H1 (cell line): ENCODE results near the gene INPP5F. TPM values are rescaled to one million over a fixed set of nuclear protein-coding genes. Genes with fewer than 3 reads are reported as not detected.
A peak's percentile ranks its signal among the peaks of the same experiment; 100 is the strongest.

ENCODE experiments used
- CTCF ChIA-PET: fragments of 300-600 bp; sonication (Branson Sonifier 250); formaldehyde crosslinking; loops from one replicate; lab custom pipeline; 2021; ENCODE audit not compliant: partially characterized antibody; lab: Charles Lee
- POLR2A ChIA-PET: fragments of 300-600 bp; sonication (Branson Sonifier 250); formaldehyde crosslinking; loops from one replicate; lab custom pipeline; 2021; ENCODE audit warnings: inconsistent platforms; ENCODE audit not compliant: partially characterized antibody; lab: Charles Lee
- DNase-seq, 2 experiments: peaks; one replicate each; pipeline versions ENCODE4 v3.0.0 to v3.0.0-alpha.2; 2010 to 2022; ENCODE audit warnings: low spot score in 2 of 2, low read depth in 1 of 2, mixed read lengths in 1 of 2
- FAIRE-seq: peaks from 2 replicates; lab custom pipeline; 2011; peaks lifted over from hg19 to GRCh38; lab: Jason Lieb, UNC
- H2AFZ ChIP-seq: 2 replicates; pipeline ENCODE4 v1.8.1; 2012; ENCODE audit warnings: low read length, inconsistent platforms
- H2AK5ac ChIP-seq: 2 replicates; pipeline ENCODE4 v1.6.1; 2013; ENCODE audit warnings: low read depth, low read length
- H2BK120ac ChIP-seq: replicated peaks from 2 replicates; pipeline ENCODE3; 2013; ENCODE audit warnings: low read depth, low read length, inconsistent platforms
- H2BK12ac ChIP-seq: 2 replicates; pipeline ENCODE4 v1.6.1; 2013; ENCODE audit warnings: low read depth, low read length
- H2BK15ac ChIP-seq: 2 replicates; pipeline ENCODE4 v1.6.1; 2013; ENCODE audit warnings: low read length
- H2BK20ac ChIP-seq: 2 replicates; pipeline ENCODE4 v1.6.1; 2013; ENCODE audit warnings: low read length
- H2BK5ac ChIP-seq: 2 replicates; pipeline ENCODE4 v1.6.1; 2013; ENCODE audit warnings: low read depth, low read length
- H3K14ac ChIP-seq: 2 replicates; pipeline ENCODE4 v1.6.1; 2013; ENCODE audit warnings: inconsistent platforms; ENCODE audit not compliant: insufficient read length
- H3K18ac ChIP-seq: 2 replicates; pipeline ENCODE4 v1.6.1; 2013; ENCODE audit warnings: low read length; ENCODE audit errors: extremely low read depth
- H3K23ac ChIP-seq: 2 replicates; pipeline ENCODE4 v1.6.1; 2013; ENCODE audit warnings: inconsistent platforms; ENCODE audit not compliant: insufficient read length
- H3K23me2 ChIP-seq: 2 replicates; pipeline ENCODE4 v1.6.1; 2013; ENCODE audit warnings: low read depth, low read length
- H3K27ac ChIP-seq: 2 replicates; pipeline ENCODE4 v1.6.1; 2011; ENCODE audit warnings: low read depth, low read length, inconsistent platforms
- H3K27me3 ChIP-seq, 4 experiments: replicated peaks in 1 of 4; 1 replicate in 1 of 4; 2 replicates in 3 of 4; pipeline versions ENCODE4 v1.6.1 to v1.8.1; 2011 to 2013; ENCODE audit warnings: low read length in 3 of 4, mild to moderate bottlenecking in 3 of 4, inconsistent platforms in 2 of 4, mixed read lengths in 2 of 4, moderate library complexity in 1 of 4; ENCODE audit not compliant: control insufficient read depth in 3 of 4, insufficient read depth in 3 of 4; ENCODE audit errors: extremely low read depth in 1 of 4
- H3K36me3 ChIP-seq, 4 experiments: 2 replicates each; pipeline versions ENCODE4 v1.6.1 to v1.8.1; 2011 to 2013; ENCODE audit warnings: mild to moderate bottlenecking in 4 of 4, low read length in 3 of 4, moderate library complexity in 2 of 4, control low read depth in 1 of 4, inconsistent platforms in 1 of 4; ENCODE audit not compliant: insufficient read depth in 4 of 4, control insufficient read depth in 2 of 4
- H3K4ac ChIP-seq: replicated peaks from 2 replicates; pipeline ENCODE3; 2013; ENCODE audit warnings: low read length, low read depth, mixed read lengths, inconsistent platforms; ENCODE audit not compliant: insufficient read length
- H3K4me1 ChIP-seq, 4 experiments: replicated peaks in 1 of 4; 1 replicate in 1 of 4; 2 replicates in 3 of 4; pipeline versions ENCODE4 v1.6.1 to v1.8.1; 2011 to 2013; ENCODE audit warnings: low read length in 3 of 4, inconsistent platforms in 2 of 4, mixed read lengths in 1 of 4; ENCODE audit not compliant: insufficient read depth in 4 of 4, control insufficient read depth in 3 of 4
- H3K4me2 ChIP-seq, 2 experiments: 2 replicates each; pipeline versions ENCODE4 v1.6.1 to v1.8.1; 2011 to 2013; ENCODE audit warnings: low read depth in 2 of 2, low read length in 2 of 2, control low read depth in 1 of 2, inconsistent platforms in 1 of 2, mild to moderate bottlenecking in 1 of 2; ENCODE audit not compliant: insufficient read depth in 1 of 2
- H3K4me3 ChIP-seq, 4 experiments: fragments of 200-600, 300-600 bp in 1 of 4; sonication (generic), shearing (Covaris generic), sonication (Bioruptor Twin) in 1 of 4; 2 replicates each; pipeline versions ENCODE4 v1.5.1 to v1.8.1; 2011 to 2016; ENCODE audit warnings: low read length in 4 of 4, low read depth in 3 of 4, control low read depth in 2 of 4, inconsistent platforms in 2 of 4, mild to moderate bottlenecking in 2 of 4, mixed read lengths in 1 of 4, moderate library complexity in 1 of 4; ENCODE audit not compliant: insufficient read depth in 2 of 4; ENCODE audit errors: extremely low read depth in 1 of 4
- H3K56ac ChIP-seq: replicated peaks from 2 replicates; pipeline ENCODE3; 2013; ENCODE audit warnings: low read depth, mild to moderate bottlenecking, mixed read lengths, low read length, inconsistent platforms; ENCODE audit not compliant: insufficient read length
- H3K79me1 ChIP-seq: 2 replicates; pipeline ENCODE4 v1.6.1; 2013; ENCODE audit warnings: low read depth, low read length, control low read depth
- H3K79me2 ChIP-seq, 2 experiments: 2 replicates each; pipeline versions ENCODE4 v1.6.1 to v1.8.1; 2012 to 2013; ENCODE audit warnings: low read length in 2 of 2, mild to moderate bottlenecking in 2 of 2, inconsistent platforms in 1 of 2; ENCODE audit not compliant: insufficient read depth in 2 of 2, control insufficient read depth in 1 of 2
- H3K9ac ChIP-seq, 4 experiments: replicated peaks in 1 of 4; 1 replicate in 1 of 4; 2 replicates in 3 of 4; pipeline versions ENCODE4 v1.6.1 to v1.8.1; 2011 to 2013; ENCODE audit warnings: low read depth in 3 of 4, low read length in 3 of 4, control low read depth in 2 of 4, mild to moderate bottlenecking in 2 of 4, moderate library complexity in 2 of 4, inconsistent platforms in 1 of 4; ENCODE audit errors: extremely low read depth in 1 of 4
- H3K9me3 ChIP-seq, 2 experiments: 2 replicates each; pipeline versions ENCODE4 v1.6.1 to v1.8.1; 2012 to 2013; ENCODE audit warnings: mild to moderate bottlenecking in 2 of 2, moderate library complexity in 2 of 2, control low read depth in 1 of 2, inconsistent platforms in 1 of 2, low read depth in 1 of 2, low read length in 1 of 2, mixed read lengths in 1 of 2; ENCODE audit not compliant: insufficient read depth in 2 of 2
- H4K20me1 ChIP-seq, 2 experiments: replicated peaks in 1 of 2; 2 replicates each; pipeline versions ENCODE3 to v1.8.1; 2011 to 2013; ENCODE audit warnings: inconsistent platforms in 2 of 2, low read length in 2 of 2, mild to moderate bottlenecking in 1 of 2; ENCODE audit not compliant: insufficient read depth in 2 of 2, control insufficient read depth in 1 of 2
- H4K5ac ChIP-seq: 2 replicates; pipeline ENCODE4 v1.6.1; 2013; ENCODE audit warnings: low read length, low read depth, mixed read lengths, inconsistent platforms; ENCODE audit not compliant: insufficient read length
- H4K8ac ChIP-seq: 2 replicates; pipeline ENCODE4 v1.8.0; 2013; ENCODE audit warnings: mild to moderate bottlenecking, moderate library complexity, low read length, inconsistent platforms; ENCODE audit not compliant: insufficient read depth; ENCODE audit errors: extremely low read depth
- H4K91ac ChIP-seq: replicated peaks from 2 replicates; pipeline ENCODE3; 2013; ENCODE audit warnings: low read length, mixed read lengths, inconsistent platforms; ENCODE audit not compliant: insufficient read length
- ATF3 ChIP-seq: IDR thresholded peaks from 2 replicates; pipeline ENCODE4 v1.6.1; 2011; ENCODE audit warnings: low read depth, mild to moderate bottlenecking, low read length; ENCODE audit not compliant: insufficient read depth
- POLR2AphosphoS5 ChIP-seq: IDR thresholded peaks from 2 replicates; pipeline ENCODE4 v1.6.1; 2011; ENCODE audit warnings: low read depth, low read length
- YY1 ChIP-seq: IDR thresholded peaks from 2 replicates; pipeline ENCODE4 v1.6.1; 2011; ENCODE audit warnings: low read depth, mild to moderate bottlenecking, low read length
- WGBS, 2 experiments: shearing (Covaris generic) in 1 of 2; methylation state at CpG; one replicate each; pipeline versions ENCODE4 v1.1.6 to v1.1.7; 2013 to 2015; ENCODE audit warnings: low lambda C conversion rate in 2 of 2, mixed read lengths in 2 of 2, inconsistent platforms in 1 of 2, low coverage in 1 of 2, missing lambda C conversion rate in 1 of 2; ENCODE audit not compliant: insufficient replicate concordance in 2 of 2, insufficient coverage in 1 of 2, insufficient read length in 1 of 2; ENCODE audit errors: extremely low coverage in 1 of 2, missing lambda C conversion rate in 1 of 2; 5-methylcytosine and 5-hydroxymethylcytosine counted together
- polyA plus RNA-seq, 7 experiments: library from polyadenylated mRNA; depleted of rRNA in 3 of 7; stranded (reverse) in 5 of 7; unstranded in 2 of 7; fragments of >200 nt in 5 of 7; fragments of 200-250 nt in 2 of 7; gene quantifications; 1 replicate in 5 of 7; 2 replicates in 1 of 7; 4 replicates in 1 of 7; pipeline versions ENCODE4 v1.2.1 to v1.2.3, GENCODE V29; 2011 to 2013; ENCODE audit warnings: missing spikeins in 2 of 7, mixed read lengths in 2 of 7
- total RNA-seq: library from RNA; stranded (reverse); fragmentation: NEBNext Ultra II Directional; extraction: Animal tissue kit (Norgen Biotek cat#: 25700); gene quantifications from 2 replicates; pipeline ENCODE4 v1.2.1, GENCODE V29; 2021

INPP5F gene
- total and polyA plus RNA-seq, 2 of the 8 experiments (the other 6 are each of a cell fraction or from before 2014, with no cell fraction given) = 50.1 to 101 TPM

- no peak for DNase-seq
- H3K23ac ChIP-seq = no peak overlapping the region
- ChIA-PET CTCF (no interaction called here), POLR2A (interaction anchor here (1.2 to 3.3 kb wide), 5 partner anchors 8 to 140 kb away, joined by 4 to 17 read pairs (median 7); no protein-coding TSS in a partner anchor)
- no peaks in the 10 kb centered on the region for H3K27me3 ChIP-seq
- H3K4ac ChIP-seq = no peak overlapping the region
- no peaks in the 10 kb centered on the region for H3K79me1 ChIP-seq
- no peak overlapping the region for H3K14ac ChIP-seq
- H3K4me2 ChIP-seq = no peak overlapping the region
- H4K91ac ChIP-seq = no peak overlapping the region
- WGBS, 2 experiments = 84% methylated on average over 6 of the region's 6 CpGs; no CpG with 5 or more reads in 1 of the 2 experiments
- H2BK20ac ChIP-seq = no peak overlapping the region
- H3K27ac ChIP-seq = no peak overlapping the region
- no peak overlapping the region for H2BK15ac ChIP-seq
- no peak overlapping the region for H2AFZ ChIP-seq
- H4K8ac ChIP-seq = no peak overlapping the region
- no peaks in the 10 kb centered on the region for H3K9me3 ChIP-seq
- FAIRE-seq = no peak
- TF ChIP-seq YY1 = no peak
- TF ChIP-seq POLR2AphosphoS5 = peak; percentile 22; the same call in 1 of the 2 replicates
- TF ChIP-seq ATF3 = no peak
- H3K23me2 ChIP-seq = no peaks in the 10 kb centered on the region
- H3K4me1 ChIP-seq = no peaks in the 10 kb centered on the region
- no peak overlapping the region for H3K18ac ChIP-seq
- H3K79me2 ChIP-seq = no peaks in the 10 kb centered on the region
- H2BK120ac ChIP-seq = no peak overlapping the region
- peaks cover 12 to 93% (median 46%) of the 10 kb centered on the region in 4 experiments for H3K36me3 ChIP-seq
- H3K4me3 ChIP-seq = no peak overlapping the region
- H2BK12ac ChIP-seq = no peak overlapping the region
- no peak overlapping the region for H2AK5ac ChIP-seq
- no peak overlapping the region for H2BK5ac ChIP-seq
- H4K20me1 ChIP-seq = peaks cover 2% of the 10 kb centered on the region in 2 experiments
- H3K56ac ChIP-seq = no peak overlapping the region
- no peak overlapping the region for H4K5ac ChIP-seq
- no peak overlapping the region for H3K9ac ChIP-seq
Observed at GRCh38 chr10:119826771-119827170, 100.9 kb downstream of the INPP5F start.
